ENCODE data around the gene HPGDS.
"Not testable (repeated sequence)": the region's sequence is repeated elsewhere in the genome, so short reads cannot be mapped to it uniquely, and the experiment has no call there.

The HPGDS gene

DNA sequence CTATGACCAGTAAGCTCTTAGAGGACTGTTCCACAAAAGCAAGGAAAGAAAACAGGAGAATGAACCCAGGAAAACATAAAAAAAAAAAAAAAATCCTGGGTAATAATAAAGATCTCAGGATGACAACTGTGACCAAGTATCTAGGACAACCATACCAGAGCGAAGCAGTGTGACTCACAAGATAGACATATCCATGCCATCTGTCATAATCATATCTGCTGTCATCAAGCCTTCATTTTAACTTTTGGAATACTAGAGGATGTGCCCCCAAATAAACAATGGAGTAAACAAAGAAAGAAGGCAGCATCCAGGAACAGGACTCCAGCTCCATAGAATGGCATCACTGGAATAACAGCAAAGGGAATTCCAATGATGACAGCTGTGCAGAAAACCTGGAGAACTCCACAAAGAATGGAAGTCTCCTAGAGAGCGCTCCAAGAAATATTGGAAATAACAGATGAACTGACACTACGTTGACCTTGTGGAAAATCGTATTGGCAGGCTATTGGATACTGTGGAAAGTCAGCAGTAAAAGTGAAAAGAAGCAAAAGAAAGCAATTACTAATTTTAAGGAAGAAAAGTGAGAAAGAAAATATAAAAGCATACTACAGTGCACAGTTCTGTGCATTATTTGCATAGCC, 35.3 kb downstream of the HPGDS start:
- no peak for DNase-seq

GRCh38 chr4:94306713-94307112, 35.9 kb downstream of the HPGDS start:
- DNase-seq: no peak

GRCh38 chr4:94305466-94306225, 37.0 kb downstream of the HPGDS start:
- DNase-seq: no peak

DNA sequence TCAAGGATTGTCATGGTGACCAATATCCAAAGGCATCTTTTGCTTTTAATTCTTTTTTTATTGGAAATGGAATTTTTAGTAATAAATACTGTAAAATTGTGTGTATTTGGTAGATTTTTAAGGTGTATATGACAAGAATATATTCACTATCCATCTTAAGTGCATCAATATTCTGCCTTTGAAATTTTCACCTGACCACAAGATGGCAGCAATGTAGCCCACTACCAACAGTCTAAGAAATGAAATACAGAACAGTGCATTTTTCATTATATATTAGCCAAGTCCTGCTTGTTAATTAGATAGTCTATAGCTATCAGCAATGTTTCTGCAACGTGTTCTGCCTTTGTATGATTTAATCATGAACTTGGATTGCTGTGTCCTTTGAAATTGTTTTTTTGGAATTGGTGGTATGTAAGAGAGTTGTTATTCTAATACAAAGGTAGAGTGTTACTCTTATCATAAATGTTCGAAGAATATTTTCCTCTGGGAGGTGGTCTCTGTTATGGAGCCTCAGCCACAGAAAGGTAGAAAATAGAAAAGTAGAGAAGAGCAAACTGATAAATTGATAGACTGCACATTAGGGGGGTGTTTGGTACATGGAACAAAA, 38.2 kb downstream of the HPGDS start:
- DNase-seq: peak; percentile 5 to 52

- peak; percentile 31 to 58 for DNase-seq
These were observed 40.4 kb downstream of the HPGDS start for GRCh38 chr4:94302191-94302590.

DNA sequence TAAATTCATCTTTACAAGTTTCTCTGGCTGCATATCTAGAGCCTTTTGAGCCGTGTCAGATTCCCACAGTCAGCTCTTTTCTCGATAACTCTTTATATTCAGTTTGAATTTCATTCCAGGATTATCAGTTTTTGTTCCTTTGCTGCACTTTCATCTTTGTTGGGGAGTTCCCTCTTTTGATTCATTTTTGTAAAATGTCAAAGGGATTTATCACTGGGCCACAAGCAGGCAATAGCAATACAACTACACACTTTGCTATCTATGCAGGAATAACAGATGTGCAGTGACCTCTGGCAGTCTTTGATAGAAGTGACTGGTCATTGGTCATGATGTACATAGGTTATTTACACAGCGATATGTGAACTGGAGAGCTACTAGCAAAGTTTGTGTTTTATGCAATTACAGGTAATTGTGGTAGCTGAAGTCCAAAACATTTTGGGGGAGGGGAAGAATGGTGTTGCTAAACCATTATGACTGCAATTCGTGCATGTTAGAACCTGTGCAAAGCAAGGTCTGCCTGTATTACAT, 43.8 kb downstream of the HPGDS start:
- DNase-seq: no peak

GRCh38 chr4:94295473-94295872, 47.2 kb downstream of the HPGDS start:
- DNase-seq: not testable (repeated sequence)

DNA sequence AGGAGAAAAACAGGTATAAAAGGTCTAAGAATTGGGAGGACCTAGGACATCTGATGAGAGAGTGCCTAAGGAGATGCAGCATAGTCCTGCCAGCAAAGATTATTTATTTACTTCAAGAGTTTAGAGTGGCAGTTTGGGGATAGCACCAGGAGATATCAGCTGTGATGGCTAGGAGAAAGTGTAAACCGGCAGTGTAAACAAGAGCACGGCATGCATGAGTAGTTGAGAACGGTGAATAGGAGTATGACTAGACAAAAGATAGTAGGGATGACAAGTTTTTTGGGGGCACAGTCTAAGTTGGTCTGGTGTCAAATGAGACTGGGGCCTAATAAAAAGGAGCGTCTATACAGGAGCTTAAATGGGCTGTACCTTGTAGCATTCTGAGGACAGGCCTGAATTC, 48.7 kb downstream of the HPGDS start:
- DNase-seq: not testable (repeated sequence)

DNA sequence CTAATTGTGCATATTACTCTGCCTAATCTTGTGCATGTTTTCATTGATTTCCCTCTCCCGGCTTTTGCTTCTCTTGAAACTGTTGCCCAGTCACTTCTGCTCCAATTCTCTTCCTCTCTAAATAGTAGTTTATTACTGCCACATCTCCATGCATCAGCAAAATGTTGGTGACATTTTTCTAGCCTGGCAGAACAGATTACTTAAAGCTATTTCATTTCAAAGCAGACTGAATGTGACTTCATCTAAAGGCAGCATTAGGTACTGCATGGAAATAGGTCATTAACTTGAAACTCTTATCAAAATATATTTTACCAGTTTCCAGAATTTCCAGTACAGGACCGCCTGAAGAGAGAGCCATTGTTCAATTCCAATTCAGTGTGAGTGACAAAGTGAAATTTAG, 52.4 kb downstream of the HPGDS start:
- no peak for DNase-seq

- no peak for DNase-seq
These were observed 57.0 kb downstream of the HPGDS start for GRCh38 chr4:94285666-94286065.

DNA sequence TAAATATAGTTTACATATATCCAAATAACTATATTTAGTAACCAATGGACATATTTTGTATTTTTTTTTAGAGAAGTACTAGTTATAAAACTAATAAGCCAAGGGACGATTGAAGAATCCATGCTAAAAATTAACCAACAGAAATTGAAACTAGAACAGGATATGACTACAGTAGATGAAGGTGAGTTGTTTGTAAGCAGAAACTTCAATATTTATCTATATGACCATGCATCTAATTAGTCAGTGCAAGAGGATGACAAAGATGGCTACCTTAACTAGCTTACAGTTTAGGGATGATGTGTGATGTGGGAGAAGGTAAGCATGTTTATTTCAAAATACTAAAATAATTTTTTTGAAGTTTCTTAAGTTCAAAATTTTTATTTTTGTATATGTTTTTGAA, 57.7 kb downstream of the HPGDS start:
- no peak for DNase-seq

DNA sequence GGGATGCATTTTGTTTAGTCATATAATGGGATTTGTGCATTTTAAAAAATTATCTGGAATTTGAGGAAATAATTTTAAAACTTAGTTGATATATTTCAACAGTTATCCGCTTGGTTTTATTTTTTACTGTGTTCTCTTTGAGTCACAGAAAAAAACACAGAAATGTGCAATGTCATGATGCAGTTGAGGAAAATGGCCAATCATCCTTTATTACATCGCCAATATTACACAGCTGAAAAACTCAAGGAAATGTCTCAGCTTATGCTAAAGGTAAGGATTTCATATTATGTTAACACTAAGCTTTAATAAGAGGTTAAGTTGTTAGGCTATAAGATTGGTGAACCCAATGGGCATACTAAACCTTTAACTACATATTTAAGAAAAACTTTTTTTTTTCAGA, 63.9 kb downstream of the HPGDS start:
- DNase-seq: no peak

DNA sequence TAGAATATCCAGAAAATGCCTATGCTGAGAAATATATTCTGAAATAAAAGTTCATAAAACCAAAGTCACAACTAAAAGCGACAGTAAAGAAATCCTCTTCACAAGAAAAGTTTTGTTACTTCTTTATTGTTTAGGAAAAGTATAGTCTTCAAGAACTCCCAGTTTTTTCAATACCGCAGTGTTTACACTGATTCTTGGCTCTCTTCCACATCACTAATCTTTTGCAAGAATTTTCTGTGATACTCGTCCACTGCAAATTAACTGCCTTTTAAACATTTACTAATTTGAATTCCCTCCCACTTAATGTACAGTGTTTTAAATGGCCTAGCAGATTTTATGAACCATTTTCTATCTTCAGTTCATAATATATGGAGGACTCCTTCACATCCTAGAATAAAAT, 65.1 kb downstream of the HPGDS start:
- no peak for DNase-seq

- DNase-seq: no peak
These were observed 66.4 kb downstream of the HPGDS start for GRCh38 chr4:94276204-94276603.

DNA sequence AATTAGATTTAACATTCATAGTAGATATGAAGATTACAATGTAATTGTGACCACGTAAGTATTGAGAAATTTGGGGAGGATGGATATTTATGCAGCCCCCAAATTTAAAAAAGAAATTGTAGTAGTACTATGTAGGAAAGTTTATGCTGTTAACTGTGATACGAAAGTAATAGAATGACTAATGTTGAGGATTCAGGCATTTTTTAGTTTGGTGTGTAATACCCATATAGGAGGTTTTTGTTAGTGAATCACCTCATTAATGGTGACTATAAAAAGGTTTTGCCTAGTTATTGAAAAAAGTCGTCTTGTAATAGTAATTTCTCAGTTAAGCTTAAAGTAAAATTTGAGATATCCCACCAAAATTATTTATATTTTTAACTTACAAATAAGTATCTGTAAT, 67.7 kb downstream of the HPGDS start:
- DNase-seq: no peak

DNA sequence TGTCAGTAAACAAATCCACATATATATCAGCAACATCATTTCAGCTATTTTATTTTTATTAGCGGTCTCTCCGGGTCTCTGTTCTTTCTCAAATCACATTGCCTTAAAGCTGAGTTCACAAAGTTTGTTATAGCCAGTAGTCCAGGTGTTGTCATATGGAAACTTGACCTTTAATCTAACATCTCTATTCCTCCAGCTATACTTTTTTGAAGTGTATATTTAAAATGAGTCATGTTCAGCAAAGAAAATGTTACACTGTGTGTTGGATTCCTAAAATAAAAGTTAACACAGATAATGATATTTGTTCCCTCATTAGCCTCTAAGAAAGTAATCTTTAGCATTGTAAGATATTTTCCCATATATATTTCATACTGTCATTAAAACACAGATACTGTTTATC, 71.4 kb downstream of the HPGDS start:
- no peak for DNase-seq

- DNase-seq: no peak
These were observed 75.6 kb downstream of the HPGDS start for GRCh38 chr4:94267037-94267436.

- no peak for DNase-seq
These were observed 80.2 kb downstream of the HPGDS start for GRCh38 chr4:94262163-94263016.

DNA sequence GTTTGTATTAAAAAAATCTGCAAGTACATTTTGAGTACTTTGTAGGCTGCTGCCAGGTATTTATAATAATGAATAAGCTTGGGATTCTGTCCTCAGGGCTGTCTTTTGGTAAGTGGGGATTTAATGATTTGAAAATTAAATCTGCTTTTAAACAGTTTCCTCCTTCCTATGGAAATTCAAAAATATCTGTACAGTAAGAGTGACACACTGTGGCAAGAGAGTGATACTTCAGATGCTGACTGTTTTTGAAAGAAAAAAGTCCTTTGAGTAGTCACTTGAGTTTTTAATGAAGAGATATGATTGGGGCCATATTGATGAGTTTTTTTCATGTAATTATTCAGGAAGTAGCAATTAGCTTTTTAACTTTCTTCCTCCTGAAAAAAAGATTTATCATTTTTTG, 85.8 kb downstream of the HPGDS start:
- DNase-seq: no peak

GRCh38 chr4:94256144-94256783, 86.4 kb downstream of the HPGDS start:
- no peak for DNase-seq

- no peak for DNase-seq
These were observed 89.6 kb downstream of the HPGDS start for GRCh38 chr4:94253036-94253435.

- DNase-seq: no peak
These were observed 91.5 kb downstream of the HPGDS start for GRCh38 chr4:94251094-94251493.

Data from inflammatory macrophage treated with lipopolysaccharide for 1 hour (primary cell).